Measurements from ENCODE around the gene C1orf159.
"Not testable (repeated sequence)": the region's sequence is repeated elsewhere in the genome, so short reads cannot be mapped to it uniquely, and the experiment has no call there.

Gene C1orf159

GRCh38 chr1:1144122-1144842 is 28.4 kb upstream of the C1orf159 start:
- ChIA-PET POLR2A (interaction anchor here (0.8 kb wide), 1 partner anchor 80 kb away, joined by 3 read pairs; no protein-coding TSS in a partner anchor), CTCF (interaction anchor here (1.2 to 1.7 kb wide), 2 partner anchors 22 to 80 kb away, joined by 4 read pairs; no protein-coding TSS in a partner anchor)
- H3K9me3 ChIP-seq (ENCODE audit: control extremely low read depth in 1 of 5, control insufficient read depth in 4 of 5, insufficient read depth in 2 of 5, low read depth in 1 of 5, low read length in 4 of 5) = no peaks in the 10 kb centered on the region
- H3K27me3 ChIP-seq (replicated peaks in 2 of 5; ENCODE audit: control insufficient read depth in 4 of 5, insufficient read depth in 5 of 5, low read length in 4 of 5) = no peaks in the 10 kb centered on the region
- DNase-seq = peak; percentile 74 to 96 (median 94)
- H3K4me3 ChIP-seq (ENCODE audit: control insufficient read depth in 1 of 7, extremely low read depth in 1 of 7, insufficient read depth in 4 of 7, low read depth in 2 of 7, low read length in 6 of 7) = peak overlapping the region in 1 of 7 experiments; percentile 11
- WGBS (ENCODE audit: insufficient coverage) = 22% methylated on average over 41 of the region's 42 CpGs
- peak overlapping the region; percentile 46 to 75 for H3K27ac ChIP-seq (ENCODE audit: insufficient read depth in 1 of 2, low read depth in 1 of 2, low read length in 2 of 2, poor library complexity in 1 of 2, severe bottlenecking in 2 of 2)
- no peaks in the 10 kb centered on the region for H3K36me3 ChIP-seq (ENCODE audit: control insufficient read depth in 4 of 4, insufficient read depth in 4 of 4, low read length in 3 of 4)
- H3K4me1 ChIP-seq (ENCODE audit: control extremely low read depth in 1 of 4, control insufficient read depth in 4 of 4, insufficient read depth in 4 of 4, low read length in 3 of 4) = peaks cover 0 to 41% (median 33%) of the 10 kb centered on the region in 4 experiments

- Histone ChIP-seq H3K9me3 (ENCODE audit: control extremely low read depth in 1 of 5, control insufficient read depth in 4 of 5, insufficient read depth in 2 of 5, low read depth in 1 of 5, low read length in 4 of 5) (no peaks in the 10 kb centered on the region), H3K4me3 (ENCODE audit: control insufficient read depth in 1 of 7, extremely low read depth in 1 of 7, insufficient read depth in 4 of 7, low read depth in 2 of 7, low read length in 6 of 7) (no peak overlapping the region), H3K27me3 (replicated peaks in 2 of 5; ENCODE audit: control insufficient read depth in 4 of 5, insufficient read depth in 5 of 5, low read length in 4 of 5) (no peaks in the 10 kb centered on the region), H3K4me1 (ENCODE audit: control extremely low read depth in 1 of 4, control insufficient read depth in 4 of 4, insufficient read depth in 4 of 4, low read length in 3 of 4) (peaks cover 0 to 42% (median 33%) of the 10 kb centered on the region in 4 experiments), H3K27ac (ENCODE audit: insufficient read depth in 1 of 2, low read depth in 1 of 2, low read length in 2 of 2, poor library complexity in 1 of 2, severe bottlenecking in 2 of 2) (no peak overlapping the region), H3K36me3 (ENCODE audit: control insufficient read depth in 4 of 4, insufficient read depth in 4 of 4, low read length in 3 of 4) (no peaks in the 10 kb centered on the region)
- WGBS (ENCODE audit: insufficient coverage) = 98% methylated on average over 8 of the region's 14 CpGs
- no peak for DNase-seq
- ChIA-PET CTCF (interaction anchor here (1.7 kb wide), 1 partner anchor 80 kb away, joined by 4 read pairs; no protein-coding TSS in a partner anchor), POLR2A (no interaction called here)
These were observed 27.7 kb upstream of the C1orf159 start for GRCh38 chr1:1143636-1144035.

- Histone ChIP-seq H3K4me1 (ENCODE audit: control extremely low read depth in 1 of 4, control insufficient read depth in 4 of 4, insufficient read depth in 4 of 4, low read length in 3 of 4) (peaks cover 0 to 48% (median 37%) of the 10 kb centered on the region in 4 experiments), H3K27me3 (replicated peaks in 2 of 5; ENCODE audit: control insufficient read depth in 4 of 5, insufficient read depth in 5 of 5, low read length in 4 of 5) (no peaks in the 10 kb centered on the region), H3K27ac (ENCODE audit: insufficient read depth in 1 of 2, low read depth in 1 of 2, low read length in 2 of 2, poor library complexity in 1 of 2, severe bottlenecking in 2 of 2) (no peak overlapping the region), H3K36me3 (ENCODE audit: control insufficient read depth in 4 of 4, insufficient read depth in 4 of 4, low read length in 3 of 4) (no peaks in the 10 kb centered on the region), H3K9me3 (ENCODE audit: control extremely low read depth in 1 of 5, control insufficient read depth in 4 of 5, insufficient read depth in 2 of 5, low read depth in 1 of 5, low read length in 4 of 5) (no peaks in the 10 kb centered on the region), H3K4me3 (ENCODE audit: control insufficient read depth in 1 of 7, extremely low read depth in 1 of 7, insufficient read depth in 4 of 7, low read depth in 2 of 7, low read length in 6 of 7) (no peak overlapping the region)
- no peak for DNase-seq
- WGBS (ENCODE audit: insufficient coverage) = 97% methylated on average over 19 of the region's 19 CpGs
- CTCF ChIA-PET = interaction anchor here (1.7 kb wide), 1 partner anchor 79 kb away, joined by 4 read pairs; no protein-coding TSS in a partner anchor
- POLR2A ChIA-PET = no interaction called here
These were observed 27.0 kb upstream of the C1orf159 start for GRCh38 chr1:1142844-1143243.

- CTCF ChIA-PET; H3K27ac ChIP-seq (ENCODE audit: insufficient read depth in 1 of 2, low read depth in 1 of 2, low read length in 2 of 2, poor library complexity in 1 of 2, severe bottlenecking in 2 of 2); H3K4me3 ChIP-seq (ENCODE audit: control insufficient read depth in 1 of 7, extremely low read depth in 1 of 7, insufficient read depth in 4 of 7, low read depth in 2 of 7, low read length in 6 of 7); H3K27me3 ChIP-seq (replicated peaks in 2 of 5; ENCODE audit: control insufficient read depth in 4 of 5, insufficient read depth in 5 of 5, low read length in 4 of 5); H3K36me3 ChIP-seq (ENCODE audit: control insufficient read depth in 4 of 4, insufficient read depth in 4 of 4, low read length in 3 of 4); H3K9me3 ChIP-seq (ENCODE audit: control extremely low read depth in 1 of 5, control insufficient read depth in 4 of 5, insufficient read depth in 2 of 5, low read depth in 1 of 5, low read length in 4 of 5); DNase-seq; POLR2A ChIA-PET: not testable (repeated sequence)
- peaks cover 0 to 53% (median 41%) of the 10 kb centered on the region in 4 experiments for H3K4me1 ChIP-seq (ENCODE audit: control extremely low read depth in 1 of 4, control insufficient read depth in 4 of 4, insufficient read depth in 4 of 4, low read length in 3 of 4)
- WGBS (ENCODE audit: insufficient coverage) = 100% methylated on average over 10 of the region's 15 CpGs
These were observed 26.5 kb upstream of the C1orf159 start for GRCh38 chr1:1142352-1142751.

- Histone ChIP-seq H3K36me3 (ENCODE audit: control insufficient read depth in 4 of 4, insufficient read depth in 4 of 4, low read length in 3 of 4) (no peaks in the 10 kb centered on the region), H3K27me3 (replicated peaks in 2 of 5; ENCODE audit: control insufficient read depth in 4 of 5, insufficient read depth in 5 of 5, low read length in 4 of 5) (no peaks in the 10 kb centered on the region), H3K27ac (ENCODE audit: insufficient read depth in 1 of 2, low read depth in 1 of 2, low read length in 2 of 2, poor library complexity in 1 of 2, severe bottlenecking in 2 of 2) (no peak overlapping the region), H3K9me3 (ENCODE audit: control extremely low read depth in 1 of 5, control insufficient read depth in 4 of 5, insufficient read depth in 2 of 5, low read depth in 1 of 5, low read length in 4 of 5) (no peaks in the 10 kb centered on the region), H3K4me3 (ENCODE audit: control insufficient read depth in 1 of 7, extremely low read depth in 1 of 7, insufficient read depth in 4 of 7, low read depth in 2 of 7, low read length in 6 of 7) (no peak overlapping the region), H3K4me1 (ENCODE audit: control extremely low read depth in 1 of 4, control insufficient read depth in 4 of 4, insufficient read depth in 4 of 4, low read length in 3 of 4) (peaks cover 0 to 56% (median 46%) of the 10 kb centered on the region in 4 experiments)
- ChIA-PET POLR2A (no interaction called here), CTCF (no interaction called here)
- no peak for DNase-seq
- WGBS (ENCODE audit: insufficient coverage) = 99% methylated on average over 12 of the region's 15 CpGs
These were observed 26.0 kb upstream of the C1orf159 start for GRCh38 chr1:1141911-1142250.

GRCh38 chr1:1141244-1141910 is 25.5 kb upstream of the C1orf159 start:
- ChIA-PET CTCF (no interaction called here), POLR2A (no interaction called here)
- Histone ChIP-seq H3K27me3 (replicated peaks in 2 of 5; ENCODE audit: control insufficient read depth in 4 of 5, insufficient read depth in 5 of 5, low read length in 4 of 5) (no peaks in the 10 kb centered on the region), H3K36me3 (ENCODE audit: control insufficient read depth in 4 of 4, insufficient read depth in 4 of 4, low read length in 3 of 4) (no peaks in the 10 kb centered on the region), H3K9me3 (ENCODE audit: control extremely low read depth in 1 of 5, control insufficient read depth in 4 of 5, insufficient read depth in 2 of 5, low read depth in 1 of 5, low read length in 4 of 5) (no peaks in the 10 kb centered on the region), H3K4me1 (ENCODE audit: control extremely low read depth in 1 of 4, control insufficient read depth in 4 of 4, insufficient read depth in 4 of 4, low read length in 3 of 4) (peaks cover 0 to 59% (median 51%) of the 10 kb centered on the region in 4 experiments), H3K4me3 (ENCODE audit: control insufficient read depth in 1 of 7, extremely low read depth in 1 of 7, insufficient read depth in 4 of 7, low read depth in 2 of 7, low read length in 6 of 7) (no peak overlapping the region), H3K27ac (ENCODE audit: insufficient read depth in 1 of 2, low read depth in 1 of 2, low read length in 2 of 2, poor library complexity in 1 of 2, severe bottlenecking in 2 of 2) (no peak overlapping the region)
- WGBS (ENCODE audit: insufficient coverage) = 84% methylated on average over 15 of the region's 25 CpGs
- DNase-seq = no peak

- Histone ChIP-seq H3K27me3 (replicated peaks in 2 of 5; ENCODE audit: control insufficient read depth in 4 of 5, insufficient read depth in 5 of 5, low read length in 4 of 5) (no peaks in the 10 kb centered on the region), H3K36me3 (ENCODE audit: control insufficient read depth in 4 of 4, insufficient read depth in 4 of 4, low read length in 3 of 4) (no peaks in the 10 kb centered on the region), H3K4me1 (ENCODE audit: control extremely low read depth in 1 of 4, control insufficient read depth in 4 of 4, insufficient read depth in 4 of 4, low read length in 3 of 4) (peaks cover 0 to 61% (median 55%) of the 10 kb centered on the region in 4 experiments), H3K9me3 (ENCODE audit: control extremely low read depth in 1 of 5, control insufficient read depth in 4 of 5, insufficient read depth in 2 of 5, low read depth in 1 of 5, low read length in 4 of 5) (no peaks in the 10 kb centered on the region), H3K27ac (ENCODE audit: insufficient read depth in 1 of 2, low read depth in 1 of 2, low read length in 2 of 2, poor library complexity in 1 of 2, severe bottlenecking in 2 of 2) (no peak overlapping the region), H3K4me3 (ENCODE audit: control insufficient read depth in 1 of 7, extremely low read depth in 1 of 7, insufficient read depth in 4 of 7, low read depth in 2 of 7, low read length in 6 of 7) (no peak overlapping the region)
- no peak for DNase-seq
- WGBS (ENCODE audit: insufficient coverage) = 72% methylated on average over 14 of the region's 18 CpGs
- ChIA-PET CTCF (no interaction called here), POLR2A (no interaction called here)
These were observed 24.8 kb upstream of the C1orf159 start for GRCh38 chr1:1140673-1141072.
